Activated T-cell treated with anti-CD3 and anti-CD28 coated beads for 48 hours (primary cell): ENCODE results near the gene EZH2.

ENCODE experiments used
- DNase-seq: peaks from one replicate; pipeline ENCODE4 v3.0.0-alpha.2; 2020; ENCODE audit warnings: low read depth

Gene EZH2

GRCh38 chr7:148884049-148884298 is at the start of gene EZH2:
EZH2 (minus strand) TSS chr7:148884291; CDS start chr7:148847298, 36,993 bp downstream.
- no peak for DNase-seq

GRCh38 chr7:148931470-148931869 is 47.4 kb upstream of the EZH2 start:
- DNase-seq, result no peak

GRCh38 chr7:148930335-148930734 is 46.2 kb upstream of the EZH2 start:
- no peak for DNase-seq

GRCh38 chr7:148929176-148929575 is 45.1 kb upstream of the EZH2 start:
- DNase-seq, result no peak

- no peak for DNase-seq
Measured at GRCh38 chr7:148927123-148928045, 43.3 kb upstream of the EZH2 start.

- DNase-seq, result no peak
Measured at GRCh38 chr7:148925836-148926235, 41.7 kb upstream of the EZH2 start.

- no peak for DNase-seq
Measured at GRCh38 chr7:148924011-148924410, 39.9 kb upstream of the EZH2 start.

GRCh38 chr7:148921806-148922205 is 37.7 kb upstream of the EZH2 start:
- DNase-seq, result no peak

- no peak for DNase-seq
Measured at GRCh38 chr7:148921189-148921588, 37.1 kb upstream of the EZH2 start.

- DNase-seq, result no peak
Measured at GRCh38 chr7:148919859-148920258, 35.8 kb upstream of the EZH2 start.

GRCh38 chr7:148918058-148918596 is 34.0 kb upstream of the EZH2 start:
- no peak for DNase-seq

- no peak for DNase-seq
Measured at GRCh38 chr7:148916186-148916585, 32.1 kb upstream of the EZH2 start.

GRCh38 chr7:148915211-148915610 is 31.1 kb upstream of the EZH2 start:
- DNase-seq, result no peak

- peak; percentile 60 for DNase-seq
Measured at GRCh38 chr7:148914208-148914777, 30.2 kb upstream of the EZH2 start.

- peak; percentile 30 for DNase-seq
Measured at GRCh38 chr7:148912758-148913541, 28.9 kb upstream of the EZH2 start.

GRCh38 chr7:148912151-148912550 is 28.1 kb upstream of the EZH2 start:
- no peak for DNase-seq

- DNase-seq, result peak; percentile 23
Measured at GRCh38 chr7:148911626-148912025, 27.5 kb upstream of the EZH2 start.

GRCh38 chr7:148909568-148909967 is 25.5 kb upstream of the EZH2 start:
- no peak for DNase-seq

GRCh38 chr7:148906707-148907498 is 22.8 kb upstream of the EZH2 start:
- no peak for DNase-seq

GRCh38 chr7:148905093-148905666 is 21.1 kb upstream of the EZH2 start:
- no peak for DNase-seq

GRCh38 chr7:148903504-148903903 is 19.4 kb upstream of the EZH2 start:
- DNase-seq, result no peak

- DNase-seq, result no peak
Measured at GRCh38 chr7:148901178-148901577, 17.1 kb upstream of the EZH2 start.
